A549 (cell line): ENCODE data around the gene FPR2.

Experiments used
- EP300 ChIP-seq, 2 experiments: fragments of >200 bp; sonication (Bioruptor Twin); formaldehyde crosslinking; IDR thresholded peaks; 2 replicates in 1 of 2; 3 replicates in 1 of 2; pipeline ENCODE4 v1.6.1; 2016 to 2017
- MAFK ChIP-seq: fragments of 450-650 bp; IDR thresholded peaks from 2 replicates; pipeline ENCODE4 v1.6.1; 2014; ENCODE audit not compliant: partially characterized antibody
- PHF8 ChIP-seq: fragments of 200-600 bp; sonication (generic); IDR thresholded peaks from 2 replicates; pipeline ENCODE4 v1.6.1; 2016; ENCODE audit warnings: low read depth, mild to moderate bottlenecking, antibody characterized with exemption, moderate library complexity, borderline replicate concordance
- RAD21 ChIP-seq, 2 experiments: fragments of >200 bp in 1 of 2; sonication (Bioruptor Twin) in 1 of 2; formaldehyde crosslinking in 1 of 2; IDR thresholded peaks in 1 of 2; conservative IDR thresholded peaks in 1 of 2; 2 replicates in 1 of 2; 3 replicates in 1 of 2; pipeline ENCODE4 v1.6.1; 2012 to 2018; ENCODE audit warnings: inconsistent platforms in 1 of 2
- RARB ChIP-seq: fragments of 250-450 bp; sonication (Bioruptor Pico); IDR thresholded peaks from 2 replicates; pipeline ENCODE4 v1.8.0; 2021; ENCODE audit warnings: mild to moderate bottlenecking, moderate library complexity
- SREBF2 ChIP-seq: fragments of 450-650 bp; IDR thresholded peaks from 2 replicates; pipeline ENCODE4 v1.6.1; 2014; ENCODE audit warnings: mild to moderate bottlenecking, moderate library complexity
- TP53 ChIP-seq: fragments of 250-450 bp; sonication (Bioruptor Pico); IDR thresholded peaks from 2 replicates; pipeline ENCODE4 v1.5.0; 2021; ENCODE audit warnings: mild to moderate bottlenecking, moderate library complexity
- TF ChIP-seq, protein P1 (sequence below): fragments of >200 bp; sonication (Bioruptor Twin); formaldehyde crosslinking; IDR thresholded peaks from 3 replicates; pipeline ENCODE4 v1.5.1; 2016

DNA sequence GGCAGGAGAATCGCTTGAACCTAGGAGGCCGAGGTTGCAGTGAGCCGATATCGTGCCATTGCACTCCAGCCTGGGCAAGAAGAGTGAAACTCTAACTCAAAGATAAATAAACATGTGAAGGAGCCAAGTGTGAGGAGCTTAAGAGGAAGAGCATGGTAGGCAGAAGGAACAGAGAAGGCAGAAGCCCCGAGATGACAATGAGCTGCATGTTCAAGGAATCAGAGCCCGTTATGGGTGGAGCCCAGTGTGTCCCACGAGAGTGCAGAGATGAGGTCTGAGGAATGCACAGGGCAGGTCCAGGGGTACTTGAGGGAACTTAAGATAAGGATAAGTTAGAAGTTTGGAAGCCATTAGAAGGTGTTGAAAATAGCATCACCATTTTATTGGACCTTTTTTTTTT lies 716 bp downstream of the FPR2 start:
- TF ChIP-seq, protein P1, sequence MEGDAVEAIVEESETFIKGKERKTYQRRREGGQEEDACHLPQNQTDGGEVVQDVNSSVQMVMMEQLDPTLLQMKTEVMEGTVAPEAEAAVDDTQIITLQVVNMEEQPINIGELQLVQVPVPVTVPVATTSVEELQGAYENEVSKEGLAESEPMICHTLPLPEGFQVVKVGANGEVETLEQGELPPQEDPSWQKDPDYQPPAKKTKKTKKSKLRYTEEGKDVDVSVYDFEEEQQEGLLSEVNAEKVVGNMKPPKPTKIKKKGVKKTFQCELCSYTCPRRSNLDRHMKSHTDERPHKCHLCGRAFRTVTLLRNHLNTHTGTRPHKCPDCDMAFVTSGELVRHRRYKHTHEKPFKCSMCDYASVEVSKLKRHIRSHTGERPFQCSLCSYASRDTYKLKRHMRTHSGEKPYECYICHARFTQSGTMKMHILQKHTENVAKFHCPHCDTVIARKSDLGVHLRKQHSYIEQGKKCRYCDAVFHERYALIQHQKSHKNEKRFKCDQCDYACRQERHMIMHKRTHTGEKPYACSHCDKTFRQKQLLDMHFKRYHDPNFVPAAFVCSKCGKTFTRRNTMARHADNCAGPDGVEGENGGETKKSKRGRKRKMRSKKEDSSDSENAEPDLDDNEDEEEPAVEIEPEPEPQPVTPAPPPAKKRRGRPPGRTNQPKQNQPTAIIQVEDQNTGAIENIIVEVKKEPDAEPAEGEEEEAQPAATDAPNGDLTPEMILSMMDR: no peak
- no peak for TF ChIP-seq MAFK
- no peak for TF ChIP-seq RAD21 (conservative IDR thresholded peaks at IDR 0.05 in 1 of 2, IDR thresholded peaks at IDR 0.05 in 1 of 2)
- no peak for TF ChIP-seq RARB (CRISPR knock-in tag)
- TF ChIP-seq TP53 (CRISPR knock-in tag): no peak
- TF ChIP-seq EP300 (IDR thresholded peaks at IDR 0.05): no peak
- TF ChIP-seq PHF8: no peak
- no peak for TF ChIP-seq SREBF2
